SH-SY5Y (cell line): ENCODE results near the gene MAGI2.

Experiments
- GATA2 ChIP-seq: IDR thresholded peaks from 2 replicates; pipeline ENCODE4 v1.6.1; 2011; ENCODE audit warnings: mild to moderate bottlenecking, low read depth, low read length
- GATA3 ChIP-seq: IDR thresholded peaks from 2 replicates; pipeline ENCODE4 v1.6.1; 2011; ENCODE audit warnings: low read depth, mild to moderate bottlenecking, low read length, moderate library complexity

DNA sequence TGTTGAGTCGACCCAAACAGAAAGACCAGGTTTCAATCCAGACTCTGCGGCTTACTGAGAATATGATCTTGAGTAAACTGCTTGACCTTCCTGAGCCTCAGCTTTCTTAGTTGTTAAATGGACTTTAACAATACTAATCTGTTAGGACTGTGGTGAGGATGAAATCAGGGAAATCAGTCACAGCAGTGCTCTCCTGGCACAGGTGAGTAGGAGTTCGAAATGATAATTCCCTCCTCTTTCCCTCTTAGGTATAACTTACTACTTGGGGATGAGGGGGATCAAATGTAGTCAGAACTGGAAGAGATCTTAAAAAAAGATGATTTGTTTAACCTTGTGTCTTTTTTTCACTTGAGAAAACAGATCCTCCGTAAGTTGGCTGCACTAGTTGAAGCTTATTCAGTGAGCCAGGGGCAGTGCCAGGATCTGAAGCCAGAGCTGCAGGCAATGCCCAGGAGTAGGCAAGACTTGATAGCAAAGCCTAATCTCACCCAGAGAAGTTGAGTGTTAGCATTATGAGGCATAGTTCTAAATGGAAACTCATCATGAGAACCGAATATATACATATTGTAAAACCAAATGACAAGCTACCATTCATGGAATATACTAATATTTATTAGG is 1.8 kb upstream of the MAGI2 start:
- no peak for TF ChIP-seq GATA3
- no peak for TF ChIP-seq GATA2
